LHCN-M2 (cell line): ENCODE results near the gene IQGAP3. TPM values are rescaled to one million over a fixed set of nuclear protein-coding genes. Genes with fewer than 3 reads are reported as not detected.

Source experiments
- DNase-seq: peaks from one replicate; pipeline ENCODE4 v3.0.0-alpha.2; 2012; ENCODE audit warnings: low read depth
- total RNA-seq: library from RNA; depleted of rRNA; stranded (reverse); fragments of >200 nt; gene quantifications from 2 replicates; pipeline ENCODE4 v1.2.3, GENCODE V29; 2014

Gene IQGAP3
- total RNA-seq, 1 experiment from 2014 or later = 45.6 TPM

GRCh38 chr1:156510709-156511108, 61.7 kb downstream of the IQGAP3 start:
- peak; percentile 79 for DNase-seq

- no peak for DNase-seq
Observed at GRCh38 chr1:156509424-156510034, 62.8 kb downstream of the IQGAP3 start.

- no peak for DNase-seq
Observed at GRCh38 chr1:156508955-156509234, 63.5 kb downstream of the IQGAP3 start.

- DNase-seq = peak; percentile 58
Observed at GRCh38 chr1:156508205-156508954, 64.0 kb downstream of the IQGAP3 start.

- DNase-seq = no peak
Observed at GRCh38 chr1:156506450-156506849, 65.9 kb downstream of the IQGAP3 start.

- DNase-seq = no peak
Observed at GRCh38 chr1:156505679-156506298, 66.6 kb downstream of the IQGAP3 start.

- peak; percentile 99 for DNase-seq
Observed at GRCh38 chr1:156504821-156505678, 67.3 kb downstream of the IQGAP3 start.

- peak; percentile 38 for DNase-seq
Observed at GRCh38 chr1:156504438-156504813, 67.9 kb downstream of the IQGAP3 start.

- DNase-seq = no peak
Observed at GRCh38 chr1:156503698-156504437, 68.5 kb downstream of the IQGAP3 start.

GRCh38 chr1:156502894-156503697, 69.3 kb downstream of the IQGAP3 start:
- DNase-seq = peak; percentile 94

GRCh38 chr1:156502391-156502893, 69.9 kb downstream of the IQGAP3 start:
- peak; percentile 22 for DNase-seq

GRCh38 chr1:156500793-156501506, 71.4 kb downstream of the IQGAP3 start:
- peak; percentile 94 for DNase-seq

- no peak for DNase-seq
Observed at GRCh38 chr1:156500543-156500792, 71.9 kb downstream of the IQGAP3 start, which contains the start of gene MEF2D. Gene MEF2D (minus strand): TSS chr1:156500775. CDS start chr1:156483292, 17,483 bp downstream.

GRCh38 chr1:156499842-156500542, 72.4 kb downstream of the IQGAP3 start:
- peak; percentile 77 for DNase-seq

- no peak for DNase-seq
Observed at GRCh38 chr1:156499194-156499841, 73.0 kb downstream of the IQGAP3 start.

- peak; percentile 74 for DNase-seq
Observed at GRCh38 chr1:156498432-156499193, 73.8 kb downstream of the IQGAP3 start.

- DNase-seq = no peak
Observed at GRCh38 chr1:156497743-156498431, 74.5 kb downstream of the IQGAP3 start.
